ENCODE data around the gene KCNQ1OT1.
A peak's percentile ranks its signal among the peaks of the same experiment; 100 is the strongest.

KCNQ1OT1 gene

GRCh38 chr11:2590965-2591754 lies 108.6 kb downstream of the KCNQ1OT1 start:
- peak; percentile 69 to 90 for DNase-seq

- no peak for DNase-seq
Measured at GRCh38 chr11:2590131-2590964, 109.4 kb downstream of the KCNQ1OT1 start.

GRCh38 chr11:2589538-2589934 lies 110.3 kb downstream of the KCNQ1OT1 start:
- DNase-seq, result no peak

GRCh38 chr11:2588809-2589537 lies 110.8 kb downstream of the KCNQ1OT1 start:
- no peak for DNase-seq

GRCh38 chr11:2587976-2588748 lies 111.6 kb downstream of the KCNQ1OT1 start:
- no peak for DNase-seq

- no peak for DNase-seq
Measured at GRCh38 chr11:2587132-2587930, 112.5 kb downstream of the KCNQ1OT1 start.

- no peak for DNase-seq
Measured at GRCh38 chr11:2586793-2587131, 113.0 kb downstream of the KCNQ1OT1 start.

GRCh38 chr11:2586087-2586792 lies 113.6 kb downstream of the KCNQ1OT1 start:
- no peak for DNase-seq

GRCh38 chr11:2585566-2586086 lies 114.2 kb downstream of the KCNQ1OT1 start:
- DNase-seq, result no peak

GRCh38 chr11:2584812-2585565 lies 114.8 kb downstream of the KCNQ1OT1 start:
- no peak for DNase-seq

- DNase-seq, result no peak
Measured at GRCh38 chr11:2584434-2584811, 115.4 kb downstream of the KCNQ1OT1 start.

- DNase-seq, result no peak
Measured at GRCh38 chr11:2583605-2583958, 116.2 kb downstream of the KCNQ1OT1 start.

- no peak for DNase-seq
Measured at GRCh38 chr11:2582946-2583604, 116.7 kb downstream of the KCNQ1OT1 start.

- DNase-seq, result no peak
Measured at GRCh38 chr11:2582351-2582945, 117.3 kb downstream of the KCNQ1OT1 start.

- DNase-seq, result no peak
Measured at GRCh38 chr11:2581931-2582350, 117.9 kb downstream of the KCNQ1OT1 start.

- DNase-seq, result no peak
Measured at GRCh38 chr11:2581151-2581930, 118.5 kb downstream of the KCNQ1OT1 start.

- DNase-seq, result no peak
Measured at GRCh38 chr11:2580571-2581001, 119.2 kb downstream of the KCNQ1OT1 start.

GRCh38 chr11:2580061-2580421 lies 119.8 kb downstream of the KCNQ1OT1 start:
- no peak for DNase-seq

Data from hippocampal formation (tissue), 2 donors.